H9 (cell line): ENCODE data around the gene CCDC92. TPM values are rescaled to one million over a fixed set of nuclear protein-coding genes. Genes with fewer than 3 reads are reported as not detected.

Experiments used
- DNase-seq: peaks from one replicate; pipeline ENCODE4 v3.0.0-alpha.2; 2017
- H2AFZ ChIP-seq: one replicate; pipeline ENCODE4 v1.6.1; 2013; ENCODE audit warnings: mild to moderate bottlenecking, low read length, control low read depth, moderate library complexity
- H2AK5ac ChIP-seq: 2 replicates; pipeline ENCODE4 v1.6.1; 2013; ENCODE audit warnings: low read length, control low read depth, mixed read lengths; ENCODE audit not compliant: insufficient read length
- H2BK120ac ChIP-seq: one replicate; pipeline ENCODE4 v1.6.1; 2013; ENCODE audit warnings: low read depth, mild to moderate bottlenecking, low read length, control low read depth, inconsistent platforms; ENCODE audit not compliant: poor library complexity, severe bottlenecking
- H2BK12ac ChIP-seq: 2 replicates; pipeline ENCODE4 v1.6.1; 2013; ENCODE audit warnings: low read length, control low read depth, mixed read lengths, low read depth; ENCODE audit not compliant: insufficient read length
- H2BK15ac ChIP-seq: 2 replicates; pipeline ENCODE4 v1.6.1; 2013; ENCODE audit warnings: low read depth, low read length, control low read depth
- H2BK20ac ChIP-seq: one replicate; pipeline ENCODE4 v1.6.1; 2013; ENCODE audit warnings: low read depth, mild to moderate bottlenecking, low read length, control low read depth, inconsistent platforms; ENCODE audit not compliant: poor library complexity, severe bottlenecking
- H2BK5ac ChIP-seq: 2 replicates; pipeline ENCODE4 v1.6.1; 2013; ENCODE audit warnings: low read length, control low read depth, mixed read lengths; ENCODE audit not compliant: insufficient read length
- H3K14ac ChIP-seq: 2 replicates; pipeline ENCODE4 v1.6.1; 2013; ENCODE audit warnings: low read length, control low read depth; ENCODE audit not compliant: insufficient read depth
- H3K18ac ChIP-seq: 2 replicates; pipeline ENCODE4 v1.6.1; 2013; ENCODE audit warnings: low read depth, mild to moderate bottlenecking, mixed read lengths, low read length, control low read depth; ENCODE audit not compliant: insufficient read length
- H3K23ac ChIP-seq: 2 replicates; pipeline ENCODE4 v1.6.1; 2013; ENCODE audit warnings: low read length, control low read depth, mixed read lengths, low read depth; ENCODE audit not compliant: insufficient read length
- H3K23me2 ChIP-seq: 2 replicates; pipeline ENCODE4 v1.6.1; 2013; ENCODE audit warnings: low read depth, mild to moderate bottlenecking, mixed read lengths, low read length, control low read depth; ENCODE audit not compliant: insufficient read length, poor library complexity, severe bottlenecking
- H3K27ac ChIP-seq: 2 replicates; pipeline ENCODE4 v1.5.1; 2013; ENCODE audit warnings: low read length, control low read depth, mixed read lengths, low read depth; ENCODE audit not compliant: insufficient read length
- H3K27me3 ChIP-seq: 2 replicates; pipeline ENCODE4 v1.6.1; 2013; ENCODE audit warnings: low read length, control low read depth, inconsistent platforms; ENCODE audit not compliant: insufficient read depth
- H3K4ac ChIP-seq: 2 replicates; pipeline ENCODE4 v1.6.1; 2013; ENCODE audit warnings: low read depth, mild to moderate bottlenecking, control low read depth, inconsistent platforms, low read length, moderate library complexity
- H3K4me1 ChIP-seq: 2 replicates; pipeline ENCODE4 v1.6.1; 2013; ENCODE audit warnings: low read length, control low read depth, inconsistent platforms; ENCODE audit not compliant: insufficient read depth
- H3K4me2 ChIP-seq: 2 replicates; pipeline ENCODE4 v1.6.1; 2013; ENCODE audit warnings: low read length, control low read depth, mixed read lengths; ENCODE audit not compliant: insufficient read length, insufficient read depth
- H3K56ac ChIP-seq: 2 replicates; pipeline ENCODE4 v1.6.1; 2013; ENCODE audit warnings: low read depth, mild to moderate bottlenecking, mixed read lengths, low read length, control low read depth; ENCODE audit not compliant: insufficient read length
- H3K79me1 ChIP-seq: 2 replicates; pipeline ENCODE4 v1.6.1; 2013; ENCODE audit warnings: low read depth, mild to moderate bottlenecking, moderate library complexity, low read length, control low read depth, inconsistent platforms; ENCODE audit not compliant: insufficient read depth, poor library complexity, severe bottlenecking
- H3K79me2 ChIP-seq: 2 replicates; pipeline ENCODE4 v1.6.1; 2013; ENCODE audit warnings: low read length, control low read depth, inconsistent platforms; ENCODE audit not compliant: insufficient read depth
- H3K9ac ChIP-seq: 2 replicates; pipeline ENCODE4 v1.6.1; 2013; ENCODE audit warnings: low read length, control low read depth, mixed read lengths; ENCODE audit not compliant: insufficient read length; ENCODE audit errors: extremely low read depth
- H3K9me3 ChIP-seq: one replicate; pipeline ENCODE4 v1.6.1; 2013; ENCODE audit warnings: low read depth, low read length, inconsistent platforms; ENCODE audit not compliant: control insufficient read depth
- H3T11ph ChIP-seq: one replicate; pipeline ENCODE4 v1.6.1; 2013; ENCODE audit warnings: mild to moderate bottlenecking, low read length, control low read depth, inconsistent platforms
- H4K20me1 ChIP-seq: one replicate; pipeline ENCODE4 v1.6.1; 2013; ENCODE audit not compliant: control insufficient read depth, insufficient read length, insufficient read depth
- H4K5ac ChIP-seq: 2 replicates; pipeline ENCODE4 v1.6.1; 2013; ENCODE audit warnings: low read depth, mild to moderate bottlenecking, mixed read lengths, low read length, control low read depth; ENCODE audit not compliant: insufficient read length
- H4K8ac ChIP-seq: replicated peaks from 2 replicates; pipeline ENCODE4 v1.6.1; 2013; ENCODE audit warnings: low read length, control low read depth, mixed read lengths, low read depth; ENCODE audit not compliant: insufficient read length
- H4K91ac ChIP-seq: 2 replicates; pipeline ENCODE4 v1.6.1; 2013; ENCODE audit warnings: low read depth, mild to moderate bottlenecking, moderate library complexity, mixed read lengths, low read length, control low read depth; ENCODE audit not compliant: insufficient read length
- H3K27ac Mint-ChIP-seq, 3 experiments: 2 replicates in 2 of 3; 3 replicates in 1 of 3; pipeline ENCODE4 v1.8.0; 2020 to 2021; ENCODE audit warnings: mixed read lengths in 3 of 3, mild to moderate bottlenecking in 1 of 3, moderate library complexity in 1 of 3
- H3K27me3 Mint-ChIP-seq: 2 replicates; pipeline ENCODE4 v1.8.0; 2021; ENCODE audit warnings: low read depth, mild to moderate bottlenecking, moderate library complexity, mixed read lengths
- H3K36me3 Mint-ChIP-seq, 3 experiments: 2 replicates in 2 of 3; 3 replicates in 1 of 3; pipeline ENCODE4 v1.8.0; 2020 to 2021; ENCODE audit warnings: low read depth in 3 of 3, mixed read lengths in 3 of 3; ENCODE audit not compliant: insufficient read depth in 1 of 3
- H3K4me1 Mint-ChIP-seq, 2 experiments: 2 replicates each; pipeline ENCODE4 v1.8.0; 2020; ENCODE audit warnings: mixed read lengths in 2 of 2
- H3K4me3 Mint-ChIP-seq, 2 experiments: 2 replicates in 1 of 2; 3 replicates in 1 of 2; pipeline ENCODE4 v1.8.0; 2020 to 2021; ENCODE audit warnings: mild to moderate bottlenecking in 2 of 2, mixed read lengths in 2 of 2, moderate library complexity in 1 of 2
- H3K9me3 Mint-ChIP-seq, 2 experiments: 2 replicates in 1 of 2; 3 replicates in 1 of 2; pipeline ENCODE4 v1.8.0; 2020; ENCODE audit warnings: mild to moderate bottlenecking in 2 of 2, mixed read lengths in 2 of 2, moderate library complexity in 1 of 2
- CTCF ChIP-seq: fragments of 200-600 bp; sonication (generic); conservative IDR thresholded peaks from 3 replicates; pipeline ENCODE4 v1.8.0; 2021; ENCODE audit warnings: antibody characterized with exemption, mild to moderate bottlenecking
- WGBS: extraction: QIAGEN DNeasy Blood & Tissue Kit; methylation state at CpG from one replicate; pipeline ENCODE4 v1.1.7; 2013; ENCODE audit warnings: missing lambda C conversion rate, low lambda C conversion rate, mixed read lengths; ENCODE audit not compliant: insufficient read length; ENCODE audit errors: extremely low coverage; 5-methylcytosine and 5-hydroxymethylcytosine counted together
- total RNA-seq: library from RNA; stranded (reverse); gene quantifications from 2 replicates; pipeline ENCODE4 v1.2.1, GENCODE V29; 2021

The CCDC92 gene
- total RNA-seq, 1 experiment from 2014 or later = 1.3 TPM

DNA sequence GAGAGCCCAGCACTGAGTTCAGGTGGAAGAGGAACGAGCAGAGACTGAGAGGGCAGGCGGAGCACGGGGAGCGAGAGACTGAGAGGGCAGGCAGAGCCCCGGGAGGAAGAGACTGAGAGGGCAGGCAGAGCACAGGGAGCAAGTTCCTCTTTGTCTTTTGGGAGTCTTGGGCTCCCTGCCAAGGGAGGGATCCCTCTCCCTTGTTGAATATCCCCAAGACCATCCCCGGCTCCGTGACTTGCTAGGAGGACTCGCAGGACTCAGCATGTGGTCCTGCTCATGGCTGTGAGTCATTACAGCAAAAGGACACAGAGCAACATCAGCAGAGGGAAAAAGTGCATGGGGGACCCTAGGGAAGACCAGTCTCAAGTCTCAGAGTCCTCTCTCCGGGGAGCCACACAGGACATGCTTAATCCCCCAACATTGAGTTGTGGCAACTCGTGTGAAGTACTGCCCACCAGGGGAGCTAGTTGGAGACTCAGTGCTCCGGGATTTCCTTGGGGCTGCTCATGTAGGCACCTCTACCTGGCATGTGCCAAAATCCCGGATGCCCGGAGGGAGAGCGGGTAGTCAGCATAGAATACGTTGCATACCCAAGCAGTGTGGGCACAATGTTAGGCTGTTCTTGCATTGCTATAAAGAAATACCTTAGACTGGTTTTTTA lies 81.0 kb downstream of the CCDC92 start:
- Histone ChIP-seq H3K4me1 (no peaks in the 10 kb centered on the region), H3K27ac (no peak overlapping the region), H3K23ac (no peak overlapping the region), H3K9me3 (no peaks in the 10 kb centered on the region), H2BK12ac (no peak overlapping the region), H2BK20ac (no peak overlapping the region), H3K27me3 (no peaks in the 10 kb centered on the region), H3T11ph (no peak overlapping the region), H4K8ac (no peak overlapping the region), H3K23me2 (no peaks in the 10 kb centered on the region), H2AK5ac (no peak overlapping the region), H3K79me2 (no peaks in the 10 kb centered on the region), H4K5ac (no peak overlapping the region), H2BK5ac (no peak overlapping the region), H2AFZ (no peak overlapping the region), H3K14ac (no peak overlapping the region), H3K4ac (no peak overlapping the region), H3K4me2 (no peak overlapping the region), H2BK120ac (no peak overlapping the region), H3K18ac (no peak overlapping the region), H3K79me1 (no peaks in the 10 kb centered on the region), H4K91ac (no peak overlapping the region), H3K56ac (no peak overlapping the region), H2BK15ac (no peak overlapping the region), H3K9ac (no peak overlapping the region), H4K20me1 (no peaks in the 10 kb centered on the region)
- Mint-ChIP-seq H3K9me3 (no peaks in the 10 kb centered on the region), H3K36me3 (no peaks in the 10 kb centered on the region), H3K27ac (no peak overlapping the region), H3K4me1 (peaks cover 17 to 18% of the 10 kb centered on the region in 2 experiments), H3K27me3 (peaks cover 78% of the 10 kb centered on the region), H3K4me3 (no peak overlapping the region)
- no peak for DNase-seq
- WGBS = no CpG with 5 or more reads among the region's 15 CpGs
- TF ChIP-seq CTCF = no peak
